Measurements from ENCODE around the gene INO80B. TPM values are rescaled to one million over a fixed set of nuclear protein-coding genes. Genes with fewer than 3 reads are reported as not detected.
"Not testable (repeated sequence)": the region's sequence is repeated elsewhere in the genome, so short reads cannot be mapped to it uniquely, and the experiment has no call there.

INO80B gene
- total RNA-seq, 1 experiment from 2014 or later: 19.0 TPM

- DNase-seq (ENCODE audit: low read depth): no peak
Observed at GRCh38 chr2:74474899-74475298, 20.0 kb downstream of the INO80B start.

DNA sequence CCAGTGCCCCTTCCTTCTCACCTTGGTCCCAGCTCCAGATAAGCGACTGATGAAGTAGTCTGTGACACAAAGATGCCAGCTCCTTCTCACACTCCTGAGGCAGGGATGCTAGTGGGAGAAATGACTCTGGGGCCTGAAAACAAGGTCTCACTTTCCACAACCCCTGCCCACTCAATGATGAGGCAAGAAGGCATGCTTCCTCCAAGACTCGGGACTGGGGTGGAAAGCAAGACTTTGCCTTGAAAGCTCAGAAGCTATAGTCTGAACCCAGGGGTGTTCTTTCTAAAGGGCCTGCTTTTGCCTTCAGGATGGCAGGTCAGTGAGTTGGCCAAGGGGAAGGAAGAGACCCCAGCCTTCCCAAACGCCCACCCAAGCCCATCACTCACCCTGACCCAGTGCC lies 26.5 kb downstream of the INO80B start:
- no peak for DNase-seq (ENCODE audit: low read depth)

DNA sequence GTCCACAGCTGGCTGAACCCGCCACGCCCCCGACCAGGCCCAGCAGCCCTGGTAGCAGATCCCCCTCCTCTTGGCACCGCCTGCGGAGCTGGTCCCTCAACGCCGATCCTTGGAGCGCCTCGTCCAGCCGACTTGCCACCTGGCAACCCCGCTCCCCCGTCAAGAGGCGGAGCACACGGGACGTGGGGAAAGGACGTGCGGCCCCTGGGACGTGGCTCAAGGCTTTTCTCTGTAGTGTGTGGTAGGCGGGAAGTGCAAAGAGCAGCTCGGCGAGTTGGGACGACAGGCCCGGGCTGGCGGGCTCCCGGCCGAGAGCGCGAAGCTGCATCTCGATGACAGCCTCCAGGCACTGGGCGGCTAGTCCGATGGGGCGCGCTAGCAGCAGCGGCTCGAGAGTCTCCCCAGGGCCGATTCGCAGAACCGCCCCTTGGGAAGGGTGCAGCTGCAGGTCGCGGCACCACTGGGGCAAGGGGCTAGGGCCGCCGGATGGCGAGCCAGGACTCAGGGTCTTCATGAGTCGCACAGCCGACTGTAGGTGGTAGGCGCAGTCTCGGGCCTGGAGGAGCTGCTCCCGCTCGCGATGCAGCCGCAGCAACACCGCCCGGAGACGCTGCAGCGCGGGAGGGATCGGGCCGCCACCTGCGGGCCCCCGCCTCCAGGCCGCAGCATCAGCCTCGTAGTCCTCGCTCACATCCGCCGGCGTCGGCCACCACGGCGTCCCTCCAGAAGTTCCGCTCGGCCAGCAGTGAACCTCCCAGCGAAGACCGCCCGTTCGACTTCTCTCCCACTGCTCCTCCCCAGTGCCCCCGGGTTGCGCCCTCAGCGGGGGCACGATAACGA lies 27.3 kb downstream of the INO80B start:
- no peak for DNase-seq (ENCODE audit: low read depth)

DNA sequence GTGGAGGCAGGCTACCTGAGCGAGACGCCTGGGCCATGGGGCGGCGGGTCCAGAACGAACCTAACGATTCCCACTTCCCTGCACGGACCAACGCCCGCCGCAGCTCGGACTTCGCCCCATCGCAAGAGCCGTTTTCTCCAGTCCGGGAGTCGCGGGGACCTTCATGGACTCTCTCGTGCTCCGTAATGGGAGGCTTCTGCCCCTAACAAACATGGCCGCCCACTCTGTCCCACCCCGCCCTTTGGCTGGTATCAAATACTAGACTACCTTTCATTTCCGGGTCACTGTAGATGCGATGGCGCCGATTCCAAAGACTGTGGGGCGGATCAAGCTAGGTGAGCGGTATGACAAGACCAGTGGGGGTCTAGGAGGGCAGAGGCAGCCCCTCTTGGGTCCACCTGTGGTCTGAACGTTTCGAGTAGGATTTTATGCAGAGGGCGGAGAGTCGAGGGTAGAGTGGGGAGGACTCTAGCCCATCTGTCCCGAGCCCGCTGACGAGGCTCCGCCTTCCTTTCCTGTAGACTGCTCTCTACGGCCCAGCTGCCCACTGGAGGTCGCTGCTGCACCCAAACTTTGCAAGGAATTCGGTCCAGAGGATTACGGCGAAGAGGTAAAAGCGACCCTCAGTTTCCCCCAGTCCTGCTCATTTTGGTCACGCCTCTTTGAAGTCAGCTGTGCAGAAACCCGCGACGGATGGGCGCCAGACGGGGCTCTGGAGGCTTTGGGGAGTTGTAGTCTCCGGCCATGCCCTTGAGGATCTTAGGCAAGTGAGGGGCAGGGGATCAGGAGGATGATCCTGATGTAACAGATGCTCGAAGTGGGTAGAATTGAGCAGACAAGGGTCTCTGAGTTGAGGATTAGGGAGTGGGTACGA lies 28.2 kb downstream of the INO80B start, which contains the start of the genes CCDC142 and TTC31:
Gene CCDC142 (minus strand): TSS at position 198 of the 874 bp plus-strand sequence. CDS start 161 bp downstream, at position 37.
Gene TTC31 (plus strand): TSS at position 281 of the 874 bp plus-strand sequence. CDS start 15 bp downstream, at position 296.
- DNase-seq (ENCODE audit: low read depth): peak; percentile 92

DNA sequence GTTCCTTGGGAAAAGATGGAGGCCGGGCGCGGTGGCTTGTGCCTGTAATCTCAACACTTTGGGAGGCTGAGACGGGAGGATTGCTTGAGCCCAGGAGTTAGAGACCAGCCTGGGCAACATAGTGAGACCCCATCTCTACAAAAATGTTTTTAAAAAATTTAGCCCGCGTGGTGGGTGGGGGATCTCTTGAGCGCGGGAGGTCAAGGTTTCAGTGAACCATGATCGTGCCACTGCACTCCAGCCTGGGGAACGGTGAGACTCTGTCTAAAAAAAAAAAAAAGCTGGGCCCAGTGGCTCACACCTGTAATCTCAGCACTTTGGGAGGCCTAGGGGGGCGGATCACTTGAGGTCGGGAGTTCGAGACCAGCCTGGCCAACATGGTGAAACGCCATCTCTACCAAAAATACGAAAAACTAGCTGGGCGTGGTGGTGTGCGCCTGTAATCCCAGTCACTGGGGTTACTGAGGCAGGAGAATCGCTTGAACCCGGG lies 28.8 kb downstream of the INO80B start:
- DNase-seq (ENCODE audit: low read depth): not testable (repeated sequence)

- no peak for DNase-seq (ENCODE audit: low read depth)
Observed at GRCh38 chr2:74486141-74486540, 31.3 kb downstream of the INO80B start.

DNA sequence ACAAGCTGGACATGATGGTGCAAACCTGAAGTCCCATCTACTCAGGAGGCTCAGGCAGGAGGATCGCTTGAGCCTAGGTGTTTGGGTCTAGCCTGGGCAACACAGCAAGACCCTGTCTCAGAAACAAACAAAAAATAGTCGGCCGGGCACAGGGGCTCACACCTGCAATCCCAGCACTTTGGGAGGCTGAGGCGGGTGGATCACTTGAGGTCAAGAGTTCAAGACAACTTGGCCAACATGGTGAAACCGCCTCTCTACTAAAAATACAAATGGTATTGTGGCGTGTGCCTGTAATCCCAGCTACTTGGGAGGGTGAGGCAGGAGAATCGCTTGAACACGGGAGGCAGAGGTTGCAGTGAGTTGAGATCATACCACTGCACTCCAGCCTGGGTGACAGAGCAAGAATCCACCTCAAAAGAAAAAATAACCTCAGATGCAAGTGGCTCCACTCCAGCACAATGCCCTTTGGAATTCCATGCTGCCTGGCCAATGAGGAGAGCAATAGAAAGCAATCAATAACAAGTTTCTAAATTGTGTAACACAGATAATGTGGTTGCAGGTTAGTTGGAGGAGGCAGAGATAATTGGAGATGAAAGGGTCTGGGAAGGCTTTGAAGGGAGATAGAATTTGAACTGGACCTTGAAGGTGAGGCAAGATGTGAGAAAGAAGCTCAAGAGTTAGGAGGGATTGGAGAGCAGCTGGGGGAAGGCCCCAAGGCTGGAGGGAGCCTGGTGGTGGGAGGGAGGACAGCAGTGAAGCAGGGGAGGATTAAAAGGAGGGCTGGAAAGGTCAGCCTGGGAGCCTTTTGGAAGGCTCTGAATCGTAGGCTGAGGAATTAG lies 34.0 kb downstream of the INO80B start:
- DNase-seq (ENCODE audit: low read depth): no peak

GRCh38 chr2:74489906-74490305 lies 35.0 kb downstream of the INO80B start:
- DNase-seq (ENCODE audit: low read depth): no peak

GRCh38 chr2:74491648-74492544 lies 37.0 kb downstream of the INO80B start:
- no peak for DNase-seq (ENCODE audit: low read depth)

- DNase-seq (ENCODE audit: low read depth): no peak
Observed at GRCh38 chr2:74493546-74493945, 38.7 kb downstream of the INO80B start.

- DNase-seq (ENCODE audit: low read depth): no peak
Observed at GRCh38 chr2:74495440-74495839, 40.6 kb downstream of the INO80B start.

DNA sequence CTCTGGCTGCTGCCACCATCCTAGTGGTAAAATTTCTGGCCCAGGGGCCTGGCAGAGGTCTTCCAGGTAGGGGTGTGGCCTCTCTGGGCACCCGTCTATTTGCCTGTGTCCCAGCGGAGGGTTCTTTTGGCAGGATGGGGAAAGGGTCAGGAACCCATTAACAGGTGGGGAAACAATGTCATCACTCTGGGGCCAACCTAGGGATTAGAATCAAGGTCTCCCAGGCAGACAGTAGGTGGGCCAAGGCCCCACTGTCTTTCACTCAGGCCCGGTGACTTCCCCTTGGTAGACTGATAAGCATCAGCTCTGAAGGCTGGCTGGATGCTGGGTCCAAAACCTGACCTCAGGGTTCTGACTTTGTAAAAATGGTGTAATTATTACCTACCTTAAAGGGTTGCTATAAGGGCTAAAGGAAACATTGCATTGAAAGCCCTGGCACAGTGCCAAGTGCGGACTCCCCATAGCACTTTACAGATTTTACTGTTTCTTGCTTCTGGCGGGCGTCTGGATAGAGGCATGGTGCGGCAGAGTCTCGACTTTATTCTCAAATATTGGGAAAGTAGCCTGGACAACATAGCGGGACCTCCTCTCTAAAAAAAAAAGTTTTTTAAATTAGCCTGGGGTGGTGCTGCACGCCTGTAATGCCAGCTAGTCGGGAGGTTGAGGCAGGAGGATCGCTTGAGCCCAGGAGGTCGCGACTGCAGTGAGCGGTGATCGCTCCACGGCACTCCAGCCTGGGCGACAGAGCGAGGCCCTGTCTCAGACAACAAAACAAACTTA lies 42.3 kb downstream of the INO80B start:
- DNase-seq (ENCODE audit: low read depth): no peak

DNA sequence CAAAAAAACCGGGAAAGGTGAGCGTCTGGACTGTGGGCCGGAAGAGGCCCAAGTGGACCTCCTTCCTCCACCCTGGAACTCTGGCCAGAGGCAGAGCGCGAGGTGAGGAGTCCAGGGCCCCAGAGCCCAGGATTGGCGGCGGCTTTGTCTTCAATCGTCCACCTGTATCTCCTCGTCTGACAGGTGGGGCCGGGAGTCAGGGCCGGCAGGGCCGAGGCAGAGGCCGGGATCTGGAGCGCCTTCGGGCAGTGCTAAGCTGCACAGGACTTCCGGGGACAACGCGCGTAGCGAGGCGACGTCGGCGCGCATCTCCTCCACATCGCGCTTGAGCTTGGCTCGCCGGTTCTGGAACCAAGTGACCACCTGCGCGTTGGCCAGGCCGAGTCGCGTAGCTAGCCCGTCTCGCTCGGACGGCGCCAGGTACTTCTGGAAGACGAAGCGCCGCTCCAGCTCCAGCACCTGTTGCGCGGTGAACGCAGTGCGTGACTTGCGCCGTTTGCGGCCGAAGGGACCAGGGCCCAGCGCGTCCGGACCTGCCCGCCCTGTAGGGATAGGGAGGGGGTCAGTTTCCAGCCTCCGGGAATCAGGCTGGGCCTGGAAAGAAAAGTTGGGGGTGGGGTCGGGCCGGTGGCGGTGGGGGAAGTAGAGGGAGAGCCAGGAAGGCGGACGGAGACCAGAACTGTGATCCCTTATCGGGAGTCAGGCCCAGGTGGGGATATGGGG lies 43.1 kb downstream of the INO80B start:
- no peak for DNase-seq (ENCODE audit: low read depth)

GRCh38 chr2:74498500-74499266 lies 43.8 kb downstream of the INO80B start:
- DNase-seq (ENCODE audit: low read depth): peak; percentile 24

- no peak for DNase-seq (ENCODE audit: low read depth)
Observed at GRCh38 chr2:74499267-74499939, 44.5 kb downstream of the INO80B start, which contains the start of gene LBX2. TSS of gene LBX2 (minus strand) at chr2:74499603. CDS start at chr2:74499537, 66 bp downstream.

GRCh38 chr2:74499940-74500577 lies 45.2 kb downstream of the INO80B start:
- DNase-seq (ENCODE audit: low read depth): no peak

Data from HT1080 (cell line).